Measurements from ENCODE around the gene CCT6A. TPM values are rescaled to one million over a fixed set of nuclear protein-coding genes. Genes with fewer than 3 reads are reported as not detected.
A peak's percentile ranks its signal among the peaks of the same experiment; 100 is the strongest.
"Not testable (repeated sequence)": the region's sequence is repeated elsewhere in the genome, so short reads cannot be mapped to it uniquely, and the experiment has no call there.

Gene CCT6A
- polyA plus RNA-seq, 1 donor = 316 TPM

GRCh38 chr7:56048245-56048644 is 3.3 kb upstream of the CCT6A start:
- DNase-seq = no peak

- not testable (repeated sequence) for DNase-seq
These were observed 2.8 kb upstream of the CCT6A start for GRCh38 chr7:56048763-56049162.

- no peak for DNase-seq
These were observed 569 bp upstream of the CCT6A start for GRCh38 chr7:56051053-56051338.

GRCh38 chr7:56053379-56053778 is 1.8 kb downstream of the CCT6A start:
- no peak for DNase-seq

- DNase-seq = no peak
These were observed 2.4 kb downstream of the CCT6A start for GRCh38 chr7:56053993-56054392.

- DNase-seq = no peak
These were observed 10.8 kb downstream of the CCT6A start for GRCh38 chr7:56062382-56062781.

- no peak for DNase-seq
These were observed 11.9 kb downstream of the CCT6A start for GRCh38 chr7:56063500-56063881.

GRCh38 chr7:56063882-56064625 is 12.5 kb downstream of the CCT6A start, which contains the start of gene SUMF2:
Gene SUMF2 (plus strand): TSS chr7:56064286. CDS start chr7:56064312, 26 bp downstream.
- DNase-seq = peak; percentile 90

- DNase-seq = not testable (repeated sequence)
These were observed 14.8 kb downstream of the CCT6A start for GRCh38 chr7:56066376-56066775.

GRCh38 chr7:56074371-56074791 is 22.8 kb downstream of the CCT6A start:
- DNase-seq = peak; percentile 84

GRCh38 chr7:56077681-56078080 is 26.1 kb downstream of the CCT6A start:
- DNase-seq = no peak

- no peak for DNase-seq
These were observed 26.6 kb downstream of the CCT6A start for GRCh38 chr7:56078196-56078595.

GRCh38 chr7:56079450-56080185 is 28.1 kb downstream of the CCT6A start:
- no peak for DNase-seq

GRCh38 chr7:56080726-56081435 is 29.3 kb downstream of the CCT6A start:
- not testable (repeated sequence) for DNase-seq

- DNase-seq = no peak
These were observed 30.2 kb downstream of the CCT6A start for GRCh38 chr7:56081626-56082340.

- DNase-seq = no peak
These were observed 31.7 kb downstream of the CCT6A start for GRCh38 chr7:56083150-56083785.

GRCh38 chr7:56086761-56087160 is 35.2 kb downstream of the CCT6A start:
- no peak for DNase-seq

- no peak for DNase-seq
These were observed 35.9 kb downstream of the CCT6A start for GRCh38 chr7:56087445-56087844.

- DNase-seq = no peak
These were observed 40.0 kb downstream of the CCT6A start for GRCh38 chr7:56091591-56091990.

- DNase-seq = not testable (repeated sequence)
These were observed 40.8 kb downstream of the CCT6A start for GRCh38 chr7:56092388-56092787.

- no peak for DNase-seq
These were observed 41.4 kb downstream of the CCT6A start, which contains the start of gene PHKG1 for GRCh38 chr7:56092789-56093531. Gene PHKG1 (minus strand): TSS chr7:56092952. CDS start chr7:56088941, 4,011 bp downstream.

Data from left kidney (tissue), 2 donors.